ENCODE data around the gene SLC27A3.

- TF ChIP-seq CTCF (IDR thresholded peaks at IDR 0.05) (no peak), POLR2A (IDR thresholded peaks at IDR 0.05) (no peak)
Measured at GRCh38 chr1:153804112-153804511, 28.9 kb downstream of the SLC27A3 start.

Measured in esophagus squamous epithelium (tissue), 4 donors.